GM18868 (cell line): ENCODE data around the gene UPK1A.
A peak's percentile ranks its signal among the peaks of the same experiment; 100 is the strongest.
"Not testable (repeated sequence)": the region's sequence is repeated elsewhere in the genome, so short reads cannot be mapped to it uniquely, and the experiment has no call there.

Experiments used
- ATAC-seq: cut with Tn5 transposase; IDR thresholded peaks from one replicate; pipeline ENCODE4 v1.9.1; 2021; ENCODE audit warnings: mild to moderate bottlenecking, moderate library complexity; ENCODE audit not compliant: unreplicated experiment

Gene UPK1A

GRCh38 chr19:35689836-35690235, 23.5 kb downstream of the UPK1A start:
- ATAC-seq: no peak

GRCh38 chr19:35691106-35691505, 24.8 kb downstream of the UPK1A start:
- not testable (repeated sequence) for ATAC-seq

GRCh38 chr19:35692010-35692409, 25.7 kb downstream of the UPK1A start:
- ATAC-seq: no peak

GRCh38 chr19:35693422-35693821, 27.1 kb downstream of the UPK1A start:
- no peak for ATAC-seq

GRCh38 chr19:35693835-35694599, 27.7 kb downstream of the UPK1A start:
- peak; percentile 74 for ATAC-seq

GRCh38 chr19:35695895-35696422, 29.6 kb downstream of the UPK1A start:
- no peak for ATAC-seq

- no peak for ATAC-seq
These were observed 30.5 kb downstream of the UPK1A start for GRCh38 chr19:35696835-35697234.

- ATAC-seq: peak; percentile 96
These were observed 36.1 kb downstream of the UPK1A start for GRCh38 chr19:35702223-35703012.

- ATAC-seq: no peak
These were observed 37.0 kb downstream of the UPK1A start for GRCh38 chr19:35703343-35703742.

- ATAC-seq: no peak
These were observed 37.9 kb downstream of the UPK1A start, which contains the start of gene ZBTB32 for GRCh38 chr19:35704218-35704617. ZBTB32 (plus strand) TSS chr19:35704558; CDS start chr19:35714627, 10,069 bp downstream.

GRCh38 chr19:35708391-35708790, 42.1 kb downstream of the UPK1A start:
- no peak for ATAC-seq

GRCh38 chr19:35710784-35711723, 44.7 kb downstream of the UPK1A start:
- ATAC-seq: peak; percentile 43

GRCh38 chr19:35712567-35713505, 46.5 kb downstream of the UPK1A start:
- ATAC-seq: no peak

GRCh38 chr19:35713506-35713850, 47.2 kb downstream of the UPK1A start:
- ATAC-seq: no peak

GRCh38 chr19:35713904-35714495, 47.7 kb downstream of the UPK1A start:
- no peak for ATAC-seq

GRCh38 chr19:35714601-35715354, 48.5 kb downstream of the UPK1A start:
- ATAC-seq: no peak

- no peak for ATAC-seq
These were observed 49.1 kb downstream of the UPK1A start for GRCh38 chr19:35715355-35715809.

GRCh38 chr19:35715981-35716800, 49.9 kb downstream of the UPK1A start:
- ATAC-seq: no peak
